HEK293 (cell line): ENCODE results near the gene INSYN2B.
A peak's percentile ranks its signal among the peaks of the same experiment; 100 is the strongest.
"Not testable (repeated sequence)": the region's sequence is repeated elsewhere in the genome, so short reads cannot be mapped to it uniquely, and the experiment has no call there.

Experiments used
- CTCF ChIA-PET: fragments of 350-600 bp; formaldehyde crosslinking; extraction: SDS; loops from one replicate; lab custom pipeline; 2021; ENCODE audit warnings: antibody characterized with exemption; lab: Yijun Ruan, JAX
- POLR2A ChIA-PET: fragments of 300-600 bp; formaldehyde crosslinking; extraction: SDS; loops from one replicate; lab custom pipeline; 2020; ENCODE audit warnings: antibody characterized with exemption, inconsistent platforms; lab: Yijun Ruan, JAX
- H3K27ac ChIP-seq: fragments of 200-500 bp; sonication (Bioruptor generic); 2 replicates; pipeline ENCODE4 v1.5.1; 2014; ENCODE audit warnings: low read depth, low read length, control low read depth, inconsistent platforms; ENCODE audit errors: extremely low read depth
- H3K36me3 ChIP-seq, 2 experiments: fragments of 200-500 bp in 1 of 2; sonication (Bioruptor generic) in 1 of 2; 1 replicate in 1 of 2; 2 replicates in 1 of 2; pipeline ENCODE4 v1.5.1; 2014 to 2017; ENCODE audit warnings: inconsistent platforms in 2 of 2, low read length in 2 of 2; ENCODE audit not compliant: control insufficient read depth in 2 of 2, insufficient read depth in 1 of 2
- H3K4me1 ChIP-seq: fragments of 200-500 bp; sonication (Bioruptor generic); 2 replicates; pipeline ENCODE4 v1.5.1; 2014; ENCODE audit warnings: mild to moderate bottlenecking, low read length, inconsistent platforms; ENCODE audit not compliant: control insufficient read depth, insufficient read depth
- H3K4me3 ChIP-seq: 2 replicates; pipeline ENCODE4 v1.5.1; 2011; ENCODE audit warnings: low read depth, mild to moderate bottlenecking, control low read depth, low read length, moderate library complexity
- H3K9me3 ChIP-seq: fragments of 200-500 bp; sonication (Bioruptor generic); 2 replicates; pipeline ENCODE4 v1.5.1; 2014; ENCODE audit warnings: low read depth, low read length, inconsistent platforms; ENCODE audit not compliant: control insufficient read depth, insufficient read depth
- GFI1B ChIP-seq: fragments of 450-650 bp; formaldehyde crosslinking; IDR thresholded peaks from 2 replicates; pipeline ENCODE4 v1.5.1; 2016; ENCODE audit warnings: missing biosample characterization, missing genetic modification characterization
- KLF7 ChIP-seq: fragments of 450-650 bp; formaldehyde crosslinking; IDR thresholded peaks from 2 replicates; pipeline ENCODE4 v1.5.1; 2016; ENCODE audit warnings: missing biosample characterization, missing genetic modification characterization, borderline replicate concordance
- SP7 ChIP-seq: fragments of 450-650 bp; formaldehyde crosslinking; IDR thresholded peaks from 2 replicates; pipeline ENCODE4 v1.5.1; 2016; ENCODE audit warnings: missing biosample characterization, missing genetic modification characterization
- ZBTB20 ChIP-seq: fragments of 450-650 bp; formaldehyde crosslinking; IDR thresholded peaks from 2 replicates; pipeline ENCODE4 v1.5.1; 2016; ENCODE audit warnings: missing biosample characterization, missing genetic modification characterization
- ZNF112 ChIP-seq: fragments of 450-650 bp; formaldehyde crosslinking; IDR thresholded peaks from 2 replicates; pipeline ENCODE4 v1.5.0; 2017; ENCODE audit warnings: missing biosample characterization, missing genetic modification characterization
- ZNF184 ChIP-seq: fragments of 450-650 bp; IDR thresholded peaks from 2 replicates; pipeline ENCODE4 v1.5.1; 2018; ENCODE audit warnings: missing biosample characterization, mild to moderate bottlenecking, missing genetic modification characterization
- ZNF350 ChIP-seq: fragments of 450-650 bp; formaldehyde crosslinking; IDR thresholded peaks from 2 replicates; pipeline ENCODE4 v1.5.0; 2017; ENCODE audit warnings: missing biosample characterization, mild to moderate bottlenecking, missing genetic modification characterization
- ZNF391 ChIP-seq: fragments of 450-650 bp; formaldehyde crosslinking; IDR thresholded peaks from 2 replicates; pipeline ENCODE4 v1.5.1; 2016; ENCODE audit warnings: low read depth, missing biosample characterization, missing genetic modification characterization, borderline replicate concordance
- ZNF404 ChIP-seq: fragments of 450-650 bp; formaldehyde crosslinking; IDR thresholded peaks from 2 replicates; pipeline ENCODE4 v1.5.1; 2017; ENCODE audit warnings: missing biosample characterization, missing genetic modification characterization
- ZNF48 ChIP-seq: fragments of 450-650 bp; formaldehyde crosslinking; IDR thresholded peaks from 2 replicates; pipeline ENCODE4 v1.5.1; 2016; ENCODE audit warnings: missing biosample characterization, missing genetic modification characterization
- ZNF610 ChIP-seq: fragments of 450-650 bp; formaldehyde crosslinking; IDR thresholded peaks from 2 replicates; pipeline ENCODE4 v1.5.1; 2016; ENCODE audit warnings: missing biosample characterization, missing genetic modification characterization, borderline replicate concordance
- ZNF626 ChIP-seq: fragments of 450-650 bp; sonication (Bioruptor Pico); formaldehyde crosslinking; IDR thresholded peaks from 2 replicates; pipeline ENCODE4 v1.5.1; 2018; ENCODE audit warnings: missing biosample characterization, missing genetic modification characterization, inconsistent platforms
- ZNF701 ChIP-seq: fragments of 450-650 bp; formaldehyde crosslinking; IDR thresholded peaks from 2 replicates; pipeline ENCODE4 v1.5.1; 2016; ENCODE audit warnings: missing biosample characterization, missing genetic modification characterization
- ZNF747 ChIP-seq: fragments of 450-650 bp; formaldehyde crosslinking; IDR thresholded peaks from 2 replicates; pipeline ENCODE4 v1.5.1; 2016; ENCODE audit warnings: missing biosample characterization, missing genetic modification characterization
- ZNF792 ChIP-seq: fragments of 450-650 bp; formaldehyde crosslinking; IDR thresholded peaks from 2 replicates; pipeline ENCODE4 v1.5.1; 2016; ENCODE audit warnings: missing biosample characterization, missing genetic modification characterization
- TF ChIP-seq, protein P1 (sequence below): fragments of 450-650 bp; formaldehyde crosslinking; conservative IDR thresholded peaks from 2 replicates; pipeline ENCODE4 v1.5.1; 2016; ENCODE audit warnings: low read depth, missing biosample characterization, missing genetic modification characterization
- TF ChIP-seq, protein P2 (sequence below): fragments of 450-650 bp; formaldehyde crosslinking; IDR thresholded peaks from 2 replicates; pipeline ENCODE4 v1.5.1; 2017; ENCODE audit warnings: missing biosample characterization, mild to moderate bottlenecking, missing genetic modification characterization, moderate library complexity
- TF ChIP-seq, protein P3 (sequence below): fragments of 450-650 bp; formaldehyde crosslinking; IDR thresholded peaks from 2 replicates; pipeline ENCODE4; 2016; ENCODE audit warnings: missing biosample characterization, missing genetic modification characterization
- TF ChIP-seq, protein P4 (sequence below): fragments of 450-650 bp; formaldehyde crosslinking; IDR thresholded peaks from 2 replicates; pipeline ENCODE4 v1.5.1; 2016; ENCODE audit warnings: missing biosample characterization, missing genetic modification characterization

Gene INSYN2B

DNA sequence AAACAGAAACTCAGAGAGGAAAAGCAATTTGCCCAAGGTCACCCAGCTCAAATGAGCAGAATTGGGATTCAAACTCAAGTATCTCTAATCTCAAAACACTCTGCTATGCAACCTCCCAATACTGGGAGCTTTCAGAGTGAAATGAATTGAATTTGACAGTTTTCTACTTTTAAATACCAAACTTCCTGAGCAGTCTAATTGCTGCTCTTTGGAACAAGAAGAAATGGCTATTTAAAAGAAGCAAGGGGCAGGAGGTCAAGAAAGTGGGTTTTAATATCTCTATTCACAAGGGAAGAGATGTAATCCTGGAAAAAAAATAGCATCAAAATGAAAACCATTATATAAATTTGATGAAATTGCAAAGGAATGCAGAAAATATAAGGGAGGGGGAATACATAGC is 142.6 kb downstream of the INSYN2B start (continued):
- TF ChIP-seq ZNF48 (no peak), ZNF391 (tag by site-specific recombination) (no peak), ZNF626 (no peak), SP7 (no peak), ZNF792 (no peak)
- TF ChIP-seq, all 188 proteins: peak for 0

DNA sequence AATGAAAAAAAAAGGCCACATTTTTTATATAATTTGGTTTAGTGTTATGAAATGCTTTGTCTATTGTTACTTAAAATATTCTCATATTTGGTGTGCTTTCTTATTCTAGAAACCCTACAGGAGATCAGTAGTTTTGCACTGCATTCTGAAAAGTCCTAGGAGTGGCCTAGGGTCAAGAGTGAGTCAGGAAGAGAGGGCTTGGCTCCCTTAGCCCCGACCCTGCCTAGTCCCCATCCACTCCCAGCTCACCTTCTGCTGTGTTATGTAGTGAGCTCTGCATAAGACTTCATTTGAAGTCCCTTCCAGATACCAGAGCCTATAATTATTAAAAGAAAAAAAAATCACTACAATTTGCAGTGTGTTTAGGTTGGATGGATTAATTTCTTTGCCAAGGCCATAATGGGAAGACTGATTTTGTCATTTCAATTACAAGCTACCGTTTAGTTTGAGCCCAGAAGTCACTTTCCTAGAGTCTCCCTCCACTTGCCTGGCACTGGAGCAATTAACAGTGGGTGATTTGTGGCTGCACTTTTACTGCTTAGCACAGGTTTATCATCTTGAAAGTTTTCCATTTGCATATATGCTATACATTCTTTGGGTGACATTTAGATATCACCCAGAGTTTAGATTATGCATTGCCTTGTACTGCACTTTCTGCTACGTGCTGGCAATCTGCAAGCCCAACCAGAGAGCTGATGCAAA is 143.3 kb downstream of the INSYN2B start:
- Histone ChIP-seq H3K36me3 (no peaks in the 10 kb centered on the region), H3K4me1 (no peaks in the 10 kb centered on the region), H3K27ac (no peak overlapping the region), H3K4me3 (no peak overlapping the region), H3K9me3 (no peaks in the 10 kb centered on the region)
- ChIA-PET POLR2A (no interaction called here), CTCF (no interaction called here)
- TF ChIP-seq, protein P1, sequence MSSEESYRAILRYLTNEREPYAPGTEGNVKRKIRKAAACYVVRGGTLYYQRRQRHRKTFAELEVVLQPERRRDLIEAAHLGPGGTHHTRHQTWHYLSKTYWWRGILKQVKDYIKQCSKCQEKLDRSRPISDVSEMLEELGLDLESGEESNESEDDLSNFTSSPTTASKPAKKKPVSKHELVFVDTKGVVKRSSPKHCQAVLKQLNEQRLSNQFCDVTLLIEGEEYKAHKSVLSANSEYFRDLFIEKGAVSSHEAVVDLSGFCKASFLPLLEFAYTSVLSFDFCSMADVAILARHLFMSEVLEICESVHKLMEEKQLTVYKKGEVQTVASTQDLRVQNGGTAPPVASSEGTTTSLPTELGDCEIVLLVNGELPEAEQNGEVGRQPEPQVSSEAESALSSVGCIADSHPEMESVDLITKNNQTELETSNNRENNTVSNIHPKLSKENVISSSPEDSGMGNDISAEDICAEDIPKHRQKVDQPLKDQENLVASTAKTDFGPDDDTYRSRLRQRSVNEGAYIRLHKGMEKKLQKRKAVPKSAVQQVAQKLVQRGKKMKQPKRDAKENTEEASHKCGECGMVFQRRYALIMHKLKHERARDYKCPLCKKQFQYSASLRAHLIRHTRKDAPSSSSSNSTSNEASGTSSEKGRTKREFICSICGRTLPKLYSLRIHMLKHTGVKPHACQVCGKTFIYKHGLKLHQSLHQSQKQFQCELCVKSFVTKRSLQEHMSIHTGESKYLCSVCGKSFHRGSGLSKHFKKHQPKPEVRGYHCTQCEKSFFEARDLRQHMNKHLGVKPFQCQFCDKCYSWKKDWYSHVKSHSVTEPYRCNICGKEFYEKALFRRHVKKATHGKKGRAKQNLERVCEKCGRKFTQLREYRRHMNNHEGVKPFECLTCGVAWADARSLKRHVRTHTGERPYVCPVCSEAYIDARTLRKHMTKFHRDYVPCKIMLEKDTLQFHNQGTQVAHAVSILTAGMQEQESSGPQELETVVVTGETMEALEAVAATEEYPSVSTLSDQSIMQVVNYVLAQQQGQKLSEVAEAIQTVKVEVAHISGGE (tag by site-specific recombination): no peak
- TF ChIP-seq ZNF610 (tag by site-specific recombination) (no peak), ZNF701 (no peak)
- TF ChIP-seq, protein P2, sequence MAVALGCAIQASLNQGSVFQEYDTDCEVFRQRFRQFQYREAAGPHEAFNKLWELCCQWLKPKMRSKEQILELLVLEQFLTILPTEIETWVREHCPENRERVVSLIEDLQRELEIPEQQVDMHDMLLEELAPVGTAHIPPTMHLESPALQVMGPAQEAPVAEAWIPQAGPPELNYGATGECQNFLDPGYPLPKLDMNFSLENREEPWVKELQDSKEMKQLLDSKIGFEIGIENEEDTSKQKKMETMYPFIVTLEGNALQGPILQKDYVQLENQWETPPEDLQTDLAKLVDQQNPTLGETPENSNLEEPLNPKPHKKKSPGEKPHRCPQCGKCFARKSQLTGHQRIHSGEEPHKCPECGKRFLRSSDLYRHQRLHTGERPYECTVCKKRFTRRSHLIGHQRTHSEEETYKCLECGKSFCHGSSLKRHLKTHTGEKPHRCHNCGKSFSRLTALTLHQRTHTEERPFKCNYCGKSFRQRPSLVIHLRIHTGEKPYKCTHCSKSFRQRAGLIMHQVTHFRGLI (tag by site-specific recombination): peak; percentile 75; the same call in 1 of the 2 replicates

DNA sequence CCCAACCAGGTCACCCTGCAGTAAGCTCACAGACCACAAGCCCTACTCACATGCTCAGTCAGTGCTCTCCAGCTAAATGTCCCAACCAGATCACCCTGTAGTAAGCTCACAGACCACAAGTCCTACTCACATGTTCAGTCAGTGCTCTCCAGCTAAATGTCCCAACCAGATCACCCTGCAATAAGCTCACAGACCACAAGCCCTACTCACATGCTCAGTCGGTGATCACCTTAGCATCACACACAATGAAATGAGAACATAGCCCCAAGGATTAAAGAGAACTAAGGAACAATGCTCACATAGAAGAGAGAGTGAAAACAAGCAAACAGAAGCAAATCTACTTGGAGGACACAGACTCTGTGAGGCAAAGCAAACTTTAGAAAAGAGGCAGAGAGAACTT is 145.8 kb downstream of the INSYN2B start:
- CTCF ChIA-PET: interaction anchor here (1.7 kb wide), 1 partner anchor 146 kb away, joined by 5 read pairs; the partner anchor contains the start of gene INSYN2B
- H3K4me3 ChIP-seq, H3K9me3 ChIP-seq, H3K36me3 ChIP-seq, H3K4me1 ChIP-seq, H3K27ac ChIP-seq, POLR2A ChIA-PET: not testable (repeated sequence)

DNA sequence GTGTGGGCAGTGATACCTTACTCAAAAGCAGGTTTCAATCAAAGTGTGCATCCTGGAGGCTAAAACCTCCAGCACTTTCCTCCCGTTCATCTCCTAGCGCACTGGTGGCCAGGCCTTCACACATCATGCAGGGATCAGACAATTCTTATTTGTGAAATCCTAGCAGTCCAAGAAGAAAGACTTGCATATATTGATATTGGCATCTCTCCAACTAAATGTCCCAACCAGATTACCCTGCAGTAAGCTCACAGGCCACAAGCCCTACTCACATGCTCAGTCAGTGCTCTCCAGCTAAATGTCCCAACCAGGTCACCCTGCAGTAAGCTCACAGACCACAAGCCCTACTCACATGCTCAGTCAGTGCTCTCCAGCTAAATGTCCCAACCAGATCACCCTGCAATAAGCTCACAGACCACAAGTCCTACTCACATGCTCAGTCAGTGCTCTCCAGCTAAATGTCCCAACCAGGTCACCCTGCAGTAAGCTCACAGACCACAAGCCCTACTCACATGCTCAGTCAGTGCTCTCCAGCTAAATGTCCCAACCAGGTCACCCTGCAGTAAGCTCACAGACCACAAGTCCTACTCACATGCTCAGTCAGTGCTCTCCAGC is 146.5 kb downstream of the INSYN2B start:
- POLR2A ChIA-PET, H3K36me3 ChIP-seq, H3K27ac ChIP-seq, H3K9me3 ChIP-seq, H3K4me1 ChIP-seq, H3K4me3 ChIP-seq: not testable (repeated sequence)
- CTCF ChIA-PET: interaction anchor here (1.7 kb wide), 1 partner anchor 147 kb away, joined by 5 read pairs; the partner anchor contains the start of gene INSYN2B

DNA sequence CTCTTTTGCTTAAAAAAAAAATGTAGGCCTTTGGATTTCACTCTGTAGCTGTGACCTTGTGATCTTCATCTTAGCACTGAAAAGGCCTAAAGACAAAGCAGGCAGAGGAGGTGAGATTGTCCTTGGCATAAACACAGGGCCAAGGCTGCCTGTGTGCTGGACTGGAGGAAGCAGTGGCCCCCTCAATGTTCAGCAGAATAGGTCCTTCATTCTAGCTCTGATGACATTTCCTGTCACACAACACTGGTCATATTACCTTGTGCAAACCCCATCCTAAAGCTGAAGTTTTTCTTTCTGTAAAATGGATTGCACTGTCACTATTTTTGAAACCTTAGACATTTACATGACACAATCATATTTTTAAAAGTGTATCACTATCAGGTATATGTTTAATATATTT is 147.4 kb downstream of the INSYN2B start:
- Histone ChIP-seq H3K9me3 (no peaks in the 10 kb centered on the region), H3K36me3 (no peaks in the 10 kb centered on the region), H3K4me3 (no peak overlapping the region), H3K4me1 (no peaks in the 10 kb centered on the region), H3K27ac (no peak overlapping the region)
- ChIA-PET POLR2A (no interaction called here), CTCF (no interaction called here)
- no peak for TF ChIP-seq ZNF747 (tag by site-specific recombination)
- TF ChIP-seq KLF7: no peak
- no peak for TF ChIP-seq ZNF112 (tag by site-specific recombination)
- TF ChIP-seq ZNF404 (tag by site-specific recombination): no peak
- no peak for TF ChIP-seq ZNF701
- TF ChIP-seq ZBTB20 (tag by site-specific recombination): no peak
- TF ChIP-seq, protein P3, sequence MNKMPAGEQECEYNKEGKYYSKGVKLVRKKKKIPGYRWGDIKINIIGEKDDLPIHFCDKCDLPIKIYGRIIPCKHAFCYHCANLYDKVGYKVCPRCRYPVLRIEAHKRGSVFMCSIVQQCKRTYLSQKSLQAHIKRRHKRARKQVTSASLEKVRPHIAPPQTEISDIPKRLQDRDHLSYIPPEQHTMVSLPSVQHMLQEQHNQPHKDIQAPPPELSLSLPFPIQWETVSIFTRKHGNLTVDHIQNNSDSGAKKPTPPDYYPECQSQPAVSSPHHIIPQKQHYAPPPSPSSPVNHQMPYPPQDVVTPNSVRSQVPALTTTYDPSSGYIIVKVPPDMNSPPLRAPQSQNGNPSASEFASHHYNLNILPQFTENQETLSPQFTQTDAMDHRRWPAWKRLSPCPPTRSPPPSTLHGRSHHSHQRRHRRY (tag by site-specific recombination): no peak
- no peak for TF ChIP-seq ZNF184
- no peak for TF ChIP-seq GFI1B (tag by site-specific recombination)
- TF ChIP-seq, protein P4, sequence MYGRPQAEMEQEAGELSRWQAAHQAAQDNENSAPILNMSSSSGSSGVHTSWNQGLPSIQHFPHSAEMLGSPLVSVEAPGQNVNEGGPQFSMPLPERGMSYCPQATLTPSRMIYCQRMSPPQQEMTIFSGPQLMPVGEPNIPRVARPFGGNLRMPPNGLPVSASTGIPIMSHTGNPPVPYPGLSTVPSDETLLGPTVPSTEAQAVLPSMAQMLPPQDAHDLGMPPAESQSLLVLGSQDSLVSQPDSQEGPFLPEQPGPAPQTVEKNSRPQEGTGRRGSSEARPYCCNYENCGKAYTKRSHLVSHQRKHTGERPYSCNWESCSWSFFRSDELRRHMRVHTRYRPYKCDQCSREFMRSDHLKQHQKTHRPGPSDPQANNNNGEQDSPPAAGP (tag by site-specific recombination): no peak
- TF ChIP-seq ZNF350 (tag by site-specific recombination): no peak
